ENCODE results near the gene TMEM54. TPM values are rescaled to one million over a fixed set of nuclear protein-coding genes. Genes with fewer than 3 reads are reported as not detected.

TMEM54 gene
- total RNA-seq, 4 donors from 2014 or later: 228 to 892 (median 538) TPM

DNA sequence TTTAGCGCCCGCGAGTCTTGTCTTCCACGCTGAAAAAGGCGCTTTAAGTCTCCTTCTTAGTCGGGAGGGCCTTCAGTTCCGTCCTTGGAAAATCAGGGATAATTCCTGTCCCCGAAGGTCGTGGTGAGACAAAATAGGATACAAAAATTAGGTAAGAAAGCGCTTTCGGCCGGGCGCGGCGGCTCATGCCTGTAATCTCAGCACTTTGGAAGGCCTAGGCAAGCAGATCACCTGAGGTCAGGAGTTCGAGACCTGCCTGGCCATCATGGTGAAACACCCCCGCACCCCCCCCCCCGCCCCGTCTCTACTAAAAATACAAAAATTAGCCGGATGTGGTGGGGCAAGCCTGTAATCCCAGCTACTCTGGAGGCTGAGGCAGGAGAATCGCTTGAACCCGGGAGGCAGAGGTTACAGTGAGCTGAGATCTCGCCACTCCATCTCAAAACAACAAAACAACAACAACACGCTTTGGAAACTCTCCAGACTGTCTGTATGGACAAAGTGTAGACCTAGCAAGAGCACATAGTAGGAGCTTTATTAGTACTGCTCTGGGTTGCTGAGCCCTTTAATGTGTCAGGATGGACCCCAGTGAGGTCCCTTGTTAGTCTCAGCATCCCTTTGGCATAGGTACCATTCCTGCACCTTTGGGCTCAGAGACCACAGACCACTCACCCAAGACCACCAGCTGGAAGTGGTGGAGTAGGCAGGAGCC lies 790 bp upstream of the TMEM54 start:
- Histone ChIP-seq H3K4me1 (peaks cover 0 to 6% (median 1%) of the 10 kb centered on the region in 4 donors), H3K27ac (peak overlapping the region in 3 of 4 donors; percentile 82 to 97 (median 84)), H3K36me3 (peaks cover 0 to 3% (median 0%) of the 10 kb centered on the region in 3 donors), H3K9me3 (no peaks in the 10 kb centered on the region), H3K27me3 (no peaks in the 10 kb centered on the region), H3K4me3 (peak overlapping the region; percentile 56 to 96 (median 70))
- no peak for DNase-seq
- TF ChIP-seq CTCF (IDR thresholded peaks at IDR 0.05) (no peak), POLR2A (IDR thresholded peaks at IDR 0.05) (no peak)

DNA sequence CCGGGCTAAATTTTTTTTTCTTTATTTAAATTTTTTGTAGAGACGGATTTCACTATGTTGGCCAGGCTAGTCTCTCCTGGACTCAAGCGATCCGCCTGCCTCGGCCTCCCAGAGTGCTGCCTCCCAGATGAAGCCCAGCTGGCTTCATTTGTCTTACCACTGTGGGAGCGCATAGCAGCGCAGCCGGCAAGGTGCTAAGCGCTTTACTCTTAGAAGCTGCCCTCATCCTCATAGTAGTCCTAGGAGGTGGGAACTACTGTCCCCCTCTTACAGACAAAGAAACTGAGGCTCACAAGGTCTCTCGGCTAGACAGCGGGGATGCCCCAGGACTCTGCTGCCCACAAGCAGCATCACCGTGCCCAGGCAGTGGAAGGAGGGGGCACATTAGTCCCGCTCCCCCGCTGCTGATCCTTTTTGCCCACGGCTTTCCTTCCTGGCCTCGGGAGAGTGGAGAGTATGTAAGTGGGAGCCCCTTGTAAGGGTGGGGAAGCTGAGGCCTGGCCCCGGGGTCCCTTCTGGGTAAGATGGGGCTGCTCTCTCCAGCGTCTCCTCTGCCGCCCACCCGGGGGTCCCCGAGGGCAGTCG lies 726 bp downstream of the TMEM54 start:
- DNase-seq: no peak
- peak overlapping the region; percentile 56 to 96 (median 70) for H3K4me3 ChIP-seq
- no peak for TF ChIP-seq POLR2A (IDR thresholded peaks at IDR 0.05)
- TF ChIP-seq CTCF (IDR thresholded peaks at IDR 0.05): no peak
- H3K36me3 ChIP-seq: peaks cover 0 to 5% (median 0%) of the 10 kb centered on the region in 3 donors
- H3K27me3 ChIP-seq: no peaks in the 10 kb centered on the region
- H3K4me1 ChIP-seq: peaks cover 0 to 6% (median 1%) of the 10 kb centered on the region in 4 donors
- peak overlapping the region; percentile 0 to 97 (median 85) for H3K27ac ChIP-seq
- H3K9me3 ChIP-seq: no peaks in the 10 kb centered on the region

DNA sequence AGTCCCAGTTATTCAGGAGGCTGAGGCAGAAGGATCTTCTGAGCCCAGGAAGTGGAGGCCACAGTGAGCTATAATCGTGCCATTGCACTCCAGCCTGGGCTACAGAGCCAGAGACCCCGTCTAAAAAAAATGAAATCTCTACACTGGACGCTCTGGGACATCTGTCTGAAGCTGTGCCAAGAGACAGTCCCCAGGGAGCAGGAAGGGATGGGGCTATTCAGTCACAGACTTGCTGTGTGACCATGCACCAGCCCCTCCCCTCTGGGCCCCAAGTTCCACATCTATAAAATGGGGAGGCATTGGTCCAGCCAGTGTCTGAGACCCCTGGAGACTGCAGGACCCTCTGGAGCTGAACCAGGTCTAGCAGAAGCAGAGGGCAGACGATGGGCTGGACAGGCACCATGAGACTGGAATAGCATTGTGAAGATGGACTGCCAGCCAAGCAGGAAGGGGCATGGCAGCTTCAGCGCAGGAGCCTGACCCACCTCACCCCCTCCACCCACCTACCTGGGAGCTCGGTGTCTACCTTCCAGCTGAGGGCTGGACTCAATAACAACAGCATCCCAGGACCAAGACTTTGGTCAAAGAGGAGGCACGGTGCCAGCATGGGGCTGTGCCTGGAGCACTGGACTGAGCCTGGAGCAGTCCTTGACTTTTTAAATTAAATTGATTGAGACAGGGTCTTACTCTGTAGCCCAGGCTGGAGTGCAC lies 1.4 kb downstream of the TMEM54 start:
- Histone ChIP-seq H3K27ac (peak overlapping the region in 2 of 4 donors; percentile 54 to 86), H3K4me3 (peak overlapping the region in 3 of 4 donors; percentile 56 to 96 (median 80)), H3K4me1 (peaks cover 0 to 10% (median 1%) of the 10 kb centered on the region in 4 donors), H3K9me3 (no peaks in the 10 kb centered on the region), H3K36me3 (peaks cover 0 to 11% (median 0%) of the 10 kb centered on the region in 3 donors), H3K27me3 (no peaks in the 10 kb centered on the region)
- no peak for DNase-seq
- no peak for TF ChIP-seq CTCF (IDR thresholded peaks at IDR 0.05)
- TF ChIP-seq POLR2A (IDR thresholded peaks at IDR 0.05): peak in 1 of 2 donors; percentile 11

- H3K27me3 ChIP-seq: no peaks in the 10 kb centered on the region
- peaks cover 0 to 18% (median 1%) of the 10 kb centered on the region in 4 donors for H3K4me1 ChIP-seq
- no peak for DNase-seq
- H3K36me3 ChIP-seq: peaks cover 0 to 11% (median 0%) of the 10 kb centered on the region in 3 donors
- peak overlapping the region in 1 of 4 donors; percentile 30 for H3K27ac ChIP-seq
- peak overlapping the region in 1 of 4 donors; percentile 14 for H3K4me3 ChIP-seq
- TF ChIP-seq CTCF (IDR thresholded peaks at IDR 0.05): no peak
- TF ChIP-seq POLR2A (IDR thresholded peaks at IDR 0.05): no peak
- no peaks in the 10 kb centered on the region for H3K9me3 ChIP-seq
Observed at GRCh38 chr1:32898958-32899357, 2.2 kb downstream of the TMEM54 start.

- H3K27me3 ChIP-seq: no peaks in the 10 kb centered on the region
- peaks cover 0 to 27% (median 3%) of the 10 kb centered on the region in 4 donors for H3K4me1 ChIP-seq
- H3K9me3 ChIP-seq: no peaks in the 10 kb centered on the region
- no peak for DNase-seq
- H3K36me3 ChIP-seq: peaks cover 0 to 11% (median 0%) of the 10 kb centered on the region in 3 donors
- H3K27ac ChIP-seq: no peak overlapping the region
- H3K4me3 ChIP-seq: no peak overlapping the region
- TF ChIP-seq POLR2A (IDR thresholded peaks at IDR 0.05) (no peak), CTCF (IDR thresholded peaks at IDR 0.05) (no peak)
Observed at GRCh38 chr1:32898056-32898455, 3.1 kb downstream of the TMEM54 start.
